Kidney (tissue), 14 donors: Measurements from ENCODE around the gene ARHGEF10L. TPM values are rescaled to one million over a fixed set of nuclear protein-coding genes. Genes with fewer than 3 reads are reported as not detected.

Source experiments
- DNase-seq, 5 donors: peaks; one replicate each; pipeline ENCODE4 v3.0.0-alpha.2; 2013 to 2020
- FAIRE-seq: peaks from 2 replicates; lab custom pipeline; 2012; peaks lifted over from hg19 to GRCh38; lab: Jason Lieb, UNC
- H3K27ac ChIP-seq, 2 donors: one replicate each; pipeline ENCODE4 v1.7.0; 2013; ENCODE audit warnings: low read depth in 2 of 2, low read length in 2 of 2, inconsistent platforms in 1 of 2
- H3K27me3 ChIP-seq: one replicate; pipeline ENCODE4 v1.7.1; 2013; ENCODE audit warnings: low read length, inconsistent platforms; ENCODE audit not compliant: control insufficient read depth, insufficient read depth
- H3K36me3 ChIP-seq, 3 donors: one replicate each; pipeline versions ENCODE4 v1.7.0 to v1.7.1; 2013; ENCODE audit warnings: low read length in 3 of 3, control low read depth in 1 of 3, inconsistent platforms in 1 of 3; ENCODE audit not compliant: insufficient read depth in 3 of 3, control insufficient read depth in 2 of 3
- H3K4me1 ChIP-seq, 3 donors: one replicate each; pipeline versions ENCODE4 v1.7.0 to v1.7.1; 2013; ENCODE audit warnings: low read length in 3 of 3, inconsistent platforms in 1 of 3, low read depth in 1 of 3; ENCODE audit not compliant: control insufficient read depth in 2 of 3, insufficient read depth in 2 of 3
- H3K4me3 ChIP-seq, 3 donors: one replicate each; pipeline versions ENCODE4 v1.7.0 to v1.8.1; 2013; ENCODE audit warnings: low read length in 3 of 3, control low read depth in 1 of 3, inconsistent platforms in 1 of 3
- H3K9ac ChIP-seq, 3 donors: one replicate each; pipeline versions ENCODE4 v1.7.0 to v1.7.1; 2013; ENCODE audit warnings: low read length in 3 of 3, control low read depth in 1 of 3, inconsistent platforms in 1 of 3
- H3K9me3 ChIP-seq, 3 donors: one replicate each; pipeline versions ENCODE4 v1.7.0 to v1.7.1; 2013; ENCODE audit warnings: low read length in 3 of 3, control low read depth in 1 of 3, inconsistent platforms in 1 of 3; ENCODE audit not compliant: control insufficient read depth in 2 of 3, insufficient read depth in 1 of 3
- CTCF ChIP-seq: IDR thresholded peaks from 3 replicates; pipeline ENCODE4 v1.5.1; 2012; ENCODE audit warnings: mild to moderate bottlenecking, moderate library complexity, borderline replicate concordance; ENCODE audit not compliant: insufficient read depth; ENCODE audit errors: extremely low read depth
- intact Hi-C: fragments of 100-400 bp; cut with DNase I; formaldehyde crosslinking; loops from one replicate; pipeline ENCODE4 v1.11.1; 2022
- polyA plus RNA-seq: library from polyadenylated mRNA; stranded (reverse); fragments of 350-450 nt; fragmentation: Illumina TruSeq; extraction: RNeasy Lipid Tissue Mini Kit (QIAGEN cat#74804); gene quantifications from one replicate; pipeline ENCODE4 v1.2.3, GENCODE V29; 2014; ENCODE audit warnings: low read depth, low replicate concordance; ENCODE audit not compliant: insufficient read depth
- total RNA-seq: library from RNA; stranded (reverse); fragmentation: NEBNext Ultra II Directional; extraction: Animal tissue kit (Norgen Biotek cat#: 25700); gene quantifications from one replicate; pipeline ENCODE4 v1.2.1, GENCODE V29; 2021
- donor health status: control.
- donor health status: control.
- donor health status: control.
- donor health status: control.
- donor health status: control.
- donor health status: DM: yes; HTN: yes; CAD: no.
- donor health status: Normal renal cell carcinoma (clear cell type).

Gene ARHGEF10L
- total and polyA plus RNA-seq, 2 donors from 2014 or later = 40.8 to 91.9 TPM

- no peak for TF ChIP-seq CTCF
- Histone ChIP-seq H3K4me1 (peaks cover 0 to 35% (median 30%) of the 10 kb centered on the region in 3 donors), H3K27ac (peak overlapping the region; percentile 45 to 68), H3K36me3 (peaks cover 0 to 4% (median 0%) of the 10 kb centered on the region in 3 donors), H3K4me3 (no peak overlapping the region), H3K27me3 (no peaks in the 10 kb centered on the region), H3K9me3 (no peaks in the 10 kb centered on the region), H3K9ac (no peak overlapping the region)
- DNase-seq = no peak
- intact Hi-C loops = no loop called here
- FAIRE-seq = no peak
Observed at GRCh38 chr1:17599291-17599953, 59.9 kb downstream of the ARHGEF10L start.

- Histone ChIP-seq H3K9me3 (no peaks in the 10 kb centered on the region), H3K9ac (no peak overlapping the region), H3K4me3 (no peak overlapping the region), H3K36me3 (peaks cover 0 to 9% (median 0%) of the 10 kb centered on the region in 3 donors), H3K27me3 (no peaks in the 10 kb centered on the region), H3K4me1 (peaks cover 0 to 35% (median 30%) of the 10 kb centered on the region in 3 donors), H3K27ac (peak overlapping the region in 1 of 2 donors; percentile 68)
- DNase-seq (peak in 1 of 5 donors; percentile 43), FAIRE-seq (no peak)
- intact Hi-C loops = no loop called here
- no peak for TF ChIP-seq CTCF
Observed at GRCh38 chr1:17599954-17600300, 60.4 kb downstream of the ARHGEF10L start.

- no peaks in the 10 kb centered on the region for H3K9me3 ChIP-seq
- H3K27me3 ChIP-seq = no peaks in the 10 kb centered on the region
- intact Hi-C loops = no loop called here
- H3K4me1 ChIP-seq = peaks cover 0 to 35% (median 30%) of the 10 kb centered on the region in 3 donors
- no peak for DNase-seq
- no peak for FAIRE-seq
- peak overlapping the region; percentile 21 to 68 for H3K27ac ChIP-seq
- TF ChIP-seq CTCF = no peak
- no peak overlapping the region for H3K9ac ChIP-seq
- H3K4me3 ChIP-seq = no peak overlapping the region
- peaks cover 0 to 9% (median 0%) of the 10 kb centered on the region in 3 donors for H3K36me3 ChIP-seq
Observed at GRCh38 chr1:17600321-17600720, 60.8 kb downstream of the ARHGEF10L start.
